ENCODE measurements around the gene MCC. TPM values are rescaled to one million over a fixed set of nuclear protein-coding genes. Genes with fewer than 3 reads are reported as not detected.

Gene MCC
- total RNA-seq, 1 donor from 2014 or later, result 14.0 TPM

DNA sequence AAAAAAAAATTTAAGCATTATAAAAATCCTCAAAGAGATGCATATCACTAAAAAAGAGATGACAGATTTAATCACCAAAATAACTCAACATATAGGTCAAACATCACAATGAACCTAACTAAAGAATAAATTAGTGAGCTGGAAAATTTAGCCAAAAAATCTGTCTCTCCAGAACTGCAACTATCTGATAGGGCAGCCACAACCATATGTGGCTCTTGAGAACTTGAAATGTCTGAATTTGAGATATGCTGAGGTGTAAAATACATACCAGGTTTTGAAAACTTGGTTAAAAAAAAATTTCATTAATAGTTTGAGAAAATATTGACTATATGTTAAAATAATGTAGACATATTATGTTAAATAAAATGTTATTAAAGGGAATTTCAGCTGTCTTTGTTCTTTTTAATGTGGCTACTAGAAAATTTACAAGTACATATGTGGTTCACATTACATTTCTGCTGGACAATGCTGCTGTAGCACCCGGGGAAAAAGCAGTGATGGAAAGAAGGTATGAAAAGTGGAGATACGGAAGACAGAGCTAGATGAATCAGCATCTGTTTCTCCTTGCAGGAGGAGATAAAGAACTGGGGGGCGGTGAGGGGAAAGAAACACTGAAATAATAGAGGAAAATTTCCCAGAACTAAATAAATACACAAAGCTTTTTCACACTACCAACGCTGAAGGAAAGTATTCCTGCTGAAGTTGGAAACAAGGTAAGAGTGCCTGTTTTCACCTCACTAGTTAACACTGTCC is 445.6 kb downstream of the MCC start:
- DNase-seq (ENCODE audit: extremely low spot score, unreplicated experiment), result no peak
- peaks cover 13% of the 10 kb centered on the region for H3K36me3 Mint-ChIP-seq (ENCODE audit: unreplicated experiment)
- no peaks in the 10 kb centered on the region for H3K27me3 Mint-ChIP-seq (ENCODE audit: unreplicated experiment)
- no peak overlapping the region for H3K4me3 Mint-ChIP-seq (ENCODE audit: unreplicated experiment)
- no peak overlapping the region for H3K27ac Mint-ChIP-seq (ENCODE audit: unreplicated experiment)
- H3K9me3 Mint-ChIP-seq (ENCODE audit: unreplicated experiment), result no peaks in the 10 kb centered on the region
- TF ChIP-seq, protein P1, sequence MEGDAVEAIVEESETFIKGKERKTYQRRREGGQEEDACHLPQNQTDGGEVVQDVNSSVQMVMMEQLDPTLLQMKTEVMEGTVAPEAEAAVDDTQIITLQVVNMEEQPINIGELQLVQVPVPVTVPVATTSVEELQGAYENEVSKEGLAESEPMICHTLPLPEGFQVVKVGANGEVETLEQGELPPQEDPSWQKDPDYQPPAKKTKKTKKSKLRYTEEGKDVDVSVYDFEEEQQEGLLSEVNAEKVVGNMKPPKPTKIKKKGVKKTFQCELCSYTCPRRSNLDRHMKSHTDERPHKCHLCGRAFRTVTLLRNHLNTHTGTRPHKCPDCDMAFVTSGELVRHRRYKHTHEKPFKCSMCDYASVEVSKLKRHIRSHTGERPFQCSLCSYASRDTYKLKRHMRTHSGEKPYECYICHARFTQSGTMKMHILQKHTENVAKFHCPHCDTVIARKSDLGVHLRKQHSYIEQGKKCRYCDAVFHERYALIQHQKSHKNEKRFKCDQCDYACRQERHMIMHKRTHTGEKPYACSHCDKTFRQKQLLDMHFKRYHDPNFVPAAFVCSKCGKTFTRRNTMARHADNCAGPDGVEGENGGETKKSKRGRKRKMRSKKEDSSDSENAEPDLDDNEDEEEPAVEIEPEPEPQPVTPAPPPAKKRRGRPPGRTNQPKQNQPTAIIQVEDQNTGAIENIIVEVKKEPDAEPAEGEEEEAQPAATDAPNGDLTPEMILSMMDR (IDR thresholded peaks at IDR 0.05), result no peak
- peaks cover 4% of the 10 kb centered on the region for H3K4me1 Mint-ChIP-seq (ENCODE audit: unreplicated experiment)

DNA sequence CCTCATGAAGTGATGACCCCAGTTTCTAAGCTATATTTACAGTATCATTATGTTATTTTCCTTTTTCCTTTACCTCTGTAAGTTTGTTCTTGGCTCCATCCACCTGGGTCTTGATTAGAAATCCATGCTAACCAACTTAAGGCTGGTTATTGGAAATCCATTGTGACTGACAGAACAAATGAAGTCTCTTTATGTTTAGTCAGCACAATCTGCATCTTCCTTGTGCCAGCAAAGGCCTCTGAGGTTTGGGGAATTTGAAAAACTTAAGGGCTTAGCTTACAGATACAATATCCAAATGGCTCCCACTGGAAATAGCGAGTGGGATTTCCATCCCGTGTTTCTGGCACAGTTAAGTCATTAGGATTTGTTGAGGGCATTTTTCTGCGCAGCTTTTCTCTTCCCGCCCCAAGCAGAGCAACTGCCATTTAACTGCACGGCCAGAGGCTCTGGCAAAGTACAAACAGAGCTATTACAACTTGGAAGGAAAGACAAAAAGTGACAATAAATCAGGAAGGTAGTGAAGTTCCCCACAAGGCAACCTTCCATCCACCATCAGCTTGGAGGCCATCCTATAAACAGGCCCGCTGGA is 447.5 kb downstream of the MCC start:
- TF ChIP-seq, protein P1 (IDR thresholded peaks at IDR 0.05), result no peak
- Mint-ChIP-seq H3K4me1 (ENCODE audit: unreplicated experiment) (no peaks in the 10 kb centered on the region), H3K36me3 (ENCODE audit: unreplicated experiment) (peaks cover 10% of the 10 kb centered on the region), H3K27ac (ENCODE audit: unreplicated experiment) (no peak overlapping the region), H3K27me3 (ENCODE audit: unreplicated experiment) (no peaks in the 10 kb centered on the region), H3K4me3 (ENCODE audit: unreplicated experiment) (no peak overlapping the region), H3K9me3 (ENCODE audit: unreplicated experiment) (no peaks in the 10 kb centered on the region)
- no peak for DNase-seq (ENCODE audit: extremely low spot score, unreplicated experiment)

DNA sequence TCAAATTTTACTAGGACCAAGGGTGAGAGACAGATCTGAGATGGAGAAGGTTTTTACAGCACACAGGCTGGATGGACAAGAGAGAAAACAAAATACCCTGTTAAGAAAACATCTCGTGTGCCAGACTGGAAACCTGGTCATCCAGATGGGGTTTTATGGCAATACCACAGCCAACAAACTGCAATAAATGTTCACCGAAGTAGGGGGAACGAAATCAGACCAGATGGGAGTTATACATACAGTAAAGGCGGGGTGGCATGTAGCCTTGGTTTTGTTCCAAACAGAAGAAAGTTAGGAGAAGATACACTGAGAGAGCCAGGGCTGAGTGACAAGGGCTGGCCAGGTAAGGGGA is 448.3 kb downstream of the MCC start:
- no peak overlapping the region for H3K4me3 Mint-ChIP-seq (ENCODE audit: unreplicated experiment)
- no peaks in the 10 kb centered on the region for H3K27me3 Mint-ChIP-seq (ENCODE audit: unreplicated experiment)
- DNase-seq (ENCODE audit: extremely low spot score, unreplicated experiment), result no peak
- peaks cover 10% of the 10 kb centered on the region for H3K36me3 Mint-ChIP-seq (ENCODE audit: unreplicated experiment)
- H3K27ac Mint-ChIP-seq (ENCODE audit: unreplicated experiment), result no peak overlapping the region
- H3K4me1 Mint-ChIP-seq (ENCODE audit: unreplicated experiment), result no peaks in the 10 kb centered on the region
- H3K9me3 Mint-ChIP-seq (ENCODE audit: unreplicated experiment), result no peaks in the 10 kb centered on the region
- TF ChIP-seq, protein P1 (IDR thresholded peaks at IDR 0.05), result no peak

DNA sequence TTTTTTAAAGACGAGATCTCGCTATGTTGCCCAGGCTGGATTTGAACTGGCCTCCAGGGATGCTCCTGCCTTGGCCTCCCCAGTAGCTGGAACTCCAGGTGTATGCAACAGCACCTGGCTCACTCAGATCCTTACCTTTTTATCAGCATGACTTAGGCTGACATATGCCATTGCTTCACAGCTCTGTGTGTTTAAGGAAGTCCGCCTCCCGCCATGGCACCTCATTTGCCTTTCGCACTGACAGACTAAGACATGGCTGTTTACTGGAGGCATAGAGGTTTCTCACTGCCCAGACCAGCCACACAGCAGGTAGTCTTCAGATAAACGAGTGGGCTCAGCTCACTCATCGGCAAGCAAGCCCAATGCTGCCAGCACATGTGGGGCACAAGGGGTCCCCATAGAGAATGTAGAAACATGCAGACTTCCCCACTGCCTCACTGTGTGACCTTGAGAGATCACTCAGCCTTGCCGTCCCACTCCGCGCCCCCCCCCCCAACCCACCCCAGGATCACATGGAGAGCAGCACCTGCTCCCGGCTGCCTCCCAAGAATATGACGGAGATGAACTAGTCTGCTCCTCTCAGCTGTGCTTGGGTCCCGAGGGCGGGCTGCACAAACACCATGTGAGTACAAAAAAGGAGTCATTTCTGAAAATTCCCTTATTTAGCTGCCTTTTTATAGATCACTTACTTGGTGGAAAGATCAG is 448.9 kb downstream of the MCC start:
- no peak overlapping the region for H3K27ac Mint-ChIP-seq (ENCODE audit: unreplicated experiment)
- H3K4me1 Mint-ChIP-seq (ENCODE audit: unreplicated experiment), result no peaks in the 10 kb centered on the region
- TF ChIP-seq, protein P1 (IDR thresholded peaks at IDR 0.05), result no peak
- DNase-seq (ENCODE audit: extremely low spot score, unreplicated experiment), result peak; percentile 30
- no peak overlapping the region for H3K4me3 Mint-ChIP-seq (ENCODE audit: unreplicated experiment)
- H3K27me3 Mint-ChIP-seq (ENCODE audit: unreplicated experiment), result no peaks in the 10 kb centered on the region
- no peaks in the 10 kb centered on the region for H3K9me3 Mint-ChIP-seq (ENCODE audit: unreplicated experiment)
- H3K36me3 Mint-ChIP-seq (ENCODE audit: unreplicated experiment), result peaks cover 10% of the 10 kb centered on the region

DNA sequence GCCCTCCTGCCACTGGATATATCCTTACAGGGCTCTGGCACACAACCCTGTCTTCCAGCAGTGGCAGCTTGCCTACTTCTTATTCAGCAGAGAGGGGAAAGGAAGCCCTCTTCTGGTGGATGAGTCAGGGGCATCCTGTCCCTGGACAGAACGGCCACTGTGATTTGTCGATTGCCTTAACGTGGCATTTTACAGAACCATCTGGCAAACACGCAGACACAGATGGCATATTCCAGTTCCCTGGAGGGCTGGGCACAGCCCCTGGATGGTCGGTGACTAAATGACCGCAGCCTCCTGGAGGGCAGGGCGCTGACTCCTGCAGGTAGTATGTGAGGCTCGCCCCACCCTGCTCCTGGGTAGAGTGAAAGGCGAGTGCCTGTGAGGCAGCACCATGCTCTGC is 449.5 kb downstream of the MCC start:
- no peaks in the 10 kb centered on the region for H3K4me1 Mint-ChIP-seq (ENCODE audit: unreplicated experiment)
- H3K27ac Mint-ChIP-seq (ENCODE audit: unreplicated experiment), result no peak overlapping the region
- TF ChIP-seq, protein P1 (IDR thresholded peaks at IDR 0.05), result no peak
- peak; percentile 78 for DNase-seq (ENCODE audit: extremely low spot score, unreplicated experiment)
- H3K9me3 Mint-ChIP-seq (ENCODE audit: unreplicated experiment), result no peaks in the 10 kb centered on the region
- H3K27me3 Mint-ChIP-seq (ENCODE audit: unreplicated experiment), result no peaks in the 10 kb centered on the region
- no peak overlapping the region for H3K4me3 Mint-ChIP-seq (ENCODE audit: unreplicated experiment)
- peaks cover 10% of the 10 kb centered on the region for H3K36me3 Mint-ChIP-seq (ENCODE audit: unreplicated experiment)

All from osteocyte (in vitro differentiated cells).